NCI-H1092 (cell line): ENCODE measurements around the gene UPK3A.
A peak's percentile ranks its signal among the peaks of the same experiment; 100 is the strongest.
"Not testable (repeated sequence)": the region's sequence is repeated elsewhere in the genome, so short reads cannot be mapped to it uniquely, and the experiment has no call there.

Experiments used
- DNase-seq: peaks from one replicate; lab custom pipeline; 2025; lab: John Stamatoyannopoulos, UW

Gene UPK3A

DNA sequence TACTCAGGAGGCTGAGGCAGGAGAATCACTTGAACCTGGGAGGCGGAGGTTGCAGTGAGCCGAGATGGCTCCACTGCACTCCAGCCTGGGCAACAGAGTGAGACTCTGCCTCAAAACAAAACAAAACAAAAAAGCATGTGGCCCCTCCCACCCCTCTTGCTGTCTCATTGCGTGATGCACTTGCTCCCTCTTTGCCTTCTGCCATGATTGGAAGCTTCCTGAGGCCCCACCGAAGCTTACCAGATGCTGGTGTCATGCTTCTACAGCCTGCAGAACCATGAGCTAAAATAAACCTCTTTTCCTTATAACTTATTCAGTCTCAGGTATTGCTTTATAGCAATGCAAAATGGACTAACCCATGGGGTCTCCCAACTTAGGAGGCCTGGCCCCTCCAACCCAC lies 26.8 kb upstream of the UPK3A start:
- not testable (repeated sequence) for DNase-seq

DNA sequence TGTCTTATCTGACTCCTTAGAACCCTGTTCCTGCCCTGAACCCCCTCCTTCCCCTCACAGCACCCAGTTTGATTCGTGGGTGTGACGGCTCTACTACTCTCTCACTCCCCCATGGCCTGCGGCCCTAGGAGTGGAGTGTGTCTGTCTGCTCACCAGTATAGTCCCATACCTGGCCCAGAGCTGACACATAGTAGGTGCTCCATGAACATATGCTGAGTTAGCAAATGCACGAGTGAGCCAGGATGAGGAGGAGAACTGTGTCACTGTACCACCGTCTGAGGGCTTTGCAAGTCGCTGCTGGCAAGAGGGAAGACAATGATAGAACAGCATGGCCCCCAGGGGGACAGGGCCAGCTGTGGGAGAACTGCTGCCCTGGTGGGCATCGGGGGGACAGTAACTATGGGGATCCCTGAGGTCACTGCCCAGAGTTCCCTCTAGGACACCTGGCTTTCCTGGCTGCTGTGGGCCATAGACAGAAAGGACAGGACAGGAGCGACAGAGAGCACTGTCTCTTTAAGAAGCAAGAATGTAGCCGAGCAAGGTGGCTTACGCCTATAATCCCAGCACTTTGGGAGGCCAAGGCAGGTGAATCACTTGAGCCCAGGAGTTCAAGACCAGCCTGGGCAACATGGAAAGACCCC lies 24.9 kb upstream of the UPK3A start:
- DNase-seq: no peak

- not testable (repeated sequence) for DNase-seq
These were observed 24.4 kb upstream of the UPK3A start for GRCh38 chr22:45260395-45260759.

- DNase-seq: no peak
These were observed 23.2 kb upstream of the UPK3A start for GRCh38 chr22:45261407-45262088.

GRCh38 chr22:45262195-45262930 lies 22.4 kb upstream of the UPK3A start:
- no peak for DNase-seq

GRCh38 chr22:45262931-45263462 lies 21.8 kb upstream of the UPK3A start:
- no peak for DNase-seq

GRCh38 chr22:45263463-45264269 lies 21.1 kb upstream of the UPK3A start:
- DNase-seq: no peak

GRCh38 chr22:45265535-45265934 lies 19.2 kb upstream of the UPK3A start:
- DNase-seq: no peak

DNA sequence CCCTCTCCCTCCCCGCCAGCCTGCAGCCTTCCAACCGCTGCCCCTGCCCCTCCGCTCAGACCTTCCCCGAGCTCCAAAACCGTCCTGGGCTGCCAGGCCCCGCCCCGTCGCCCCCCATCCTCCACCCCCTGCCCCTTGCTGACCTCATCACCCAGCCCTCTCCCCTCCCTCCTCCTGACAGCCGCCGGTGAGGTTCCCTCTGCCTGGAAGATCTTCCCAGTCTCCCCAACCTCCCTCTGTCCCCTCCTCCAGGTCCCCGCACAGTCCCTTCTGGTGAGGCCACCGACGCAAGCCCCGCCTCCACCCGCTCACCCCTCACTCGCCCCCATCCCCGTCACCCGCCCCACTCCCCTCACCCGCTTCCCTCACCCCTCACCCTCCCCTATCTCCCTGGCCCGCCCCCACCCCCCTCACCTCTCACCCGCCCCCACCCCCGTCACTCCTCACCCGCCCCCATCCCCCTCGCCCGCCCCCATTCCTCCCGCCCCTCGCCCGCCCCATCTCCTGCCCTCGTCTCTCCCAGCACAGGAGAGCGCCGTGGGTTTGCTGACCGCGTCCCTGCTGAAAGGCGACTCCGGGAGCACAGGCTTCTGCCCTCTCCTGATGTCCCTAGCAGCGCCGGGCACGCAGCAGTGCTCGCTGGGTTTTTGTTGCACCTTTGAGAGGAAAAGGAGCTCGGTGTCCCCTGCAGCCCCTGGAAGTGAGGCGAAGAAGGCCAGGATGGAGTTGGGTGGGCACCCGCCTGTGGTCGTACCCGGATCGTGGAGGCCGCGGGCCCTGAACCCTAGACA lies 16.4 kb upstream of the UPK3A start:
- DNase-seq: no peak

- peak; percentile 11 for DNase-seq
These were observed 15.5 kb upstream of the UPK3A start for GRCh38 chr22:45268958-45269844.

DNA sequence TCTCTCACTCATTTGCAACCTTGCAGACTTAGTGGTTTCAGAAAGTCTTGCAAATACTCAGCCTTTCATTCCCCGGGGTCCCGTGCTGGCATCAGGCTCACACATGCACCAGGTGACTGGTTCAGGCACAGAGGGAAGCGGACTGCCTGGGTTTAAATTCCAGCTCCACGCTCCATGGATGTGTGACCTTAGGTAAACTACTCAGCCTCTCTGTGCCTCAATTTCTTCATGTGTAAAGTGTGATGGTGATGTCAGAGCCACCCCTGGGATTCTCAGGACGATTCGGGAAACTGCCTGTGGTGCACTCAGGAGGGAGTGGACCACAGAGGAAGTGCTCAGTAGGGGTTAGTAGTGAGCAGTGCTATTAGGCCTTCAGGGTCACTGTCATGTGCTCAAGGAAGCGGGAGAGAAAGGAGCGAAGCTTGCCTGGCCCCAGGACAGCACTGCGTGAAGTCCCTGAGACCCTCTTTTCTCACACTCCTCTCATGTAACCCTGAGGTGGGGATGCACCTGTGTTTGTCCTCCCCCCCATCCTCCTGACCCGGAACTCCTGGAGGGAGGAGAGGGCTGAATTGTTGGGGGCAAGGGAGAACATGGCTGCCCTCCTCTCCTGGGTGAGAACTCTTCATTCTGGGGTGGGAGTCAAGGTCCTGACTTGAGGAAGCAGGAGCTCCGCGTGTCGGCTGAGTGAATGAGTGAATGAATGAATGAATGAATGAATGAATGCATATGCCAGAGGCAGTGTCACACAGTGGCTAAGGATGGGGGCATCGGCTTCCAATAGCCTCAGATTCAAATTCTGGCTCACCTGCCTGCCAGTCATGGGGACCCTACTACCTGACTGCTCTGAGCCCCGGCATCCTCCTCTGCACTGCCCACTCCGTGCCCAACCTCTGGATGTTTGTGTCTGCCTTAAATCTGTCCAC lies 14.4 kb upstream of the UPK3A start:
- no peak for DNase-seq

- DNase-seq: no peak
These were observed 13.0 kb upstream of the UPK3A start for GRCh38 chr22:45271667-45272201.

- no peak for DNase-seq
These were observed 12.3 kb upstream of the UPK3A start for GRCh38 chr22:45272498-45272897.

DNA sequence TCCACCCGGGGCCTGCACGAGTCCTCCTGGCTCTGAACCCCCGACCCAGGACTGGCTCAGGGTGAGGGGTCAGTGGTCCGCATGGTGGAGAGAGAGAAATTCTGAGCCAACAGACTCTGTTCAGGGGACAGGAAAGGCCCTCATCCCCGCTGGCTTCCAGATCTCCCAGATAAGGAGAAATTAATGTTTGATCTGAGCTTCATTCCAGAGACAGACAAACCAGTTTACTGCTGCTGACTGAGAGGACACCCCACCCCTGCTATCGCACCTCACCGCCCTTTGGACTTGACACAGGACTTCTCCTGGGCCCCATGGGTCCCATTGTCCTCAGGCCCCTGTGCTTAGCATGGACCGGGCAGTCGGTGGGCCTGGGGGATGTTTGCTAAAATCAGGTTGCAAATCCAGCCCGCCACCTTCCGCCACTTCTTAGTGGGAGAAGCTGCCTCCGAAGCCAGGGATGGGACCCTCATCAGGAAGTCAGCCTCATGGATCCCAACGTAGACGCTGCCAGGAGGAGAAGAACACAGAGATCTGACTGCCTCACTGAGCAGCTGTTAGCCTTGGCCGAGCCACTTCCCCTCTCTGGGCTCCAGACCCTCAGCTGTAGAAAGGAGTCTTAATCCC lies 11.2 kb upstream of the UPK3A start:
- no peak for DNase-seq

GRCh38 chr22:45276507-45277105 lies 8.1 kb upstream of the UPK3A start:
- DNase-seq: no peak

DNA sequence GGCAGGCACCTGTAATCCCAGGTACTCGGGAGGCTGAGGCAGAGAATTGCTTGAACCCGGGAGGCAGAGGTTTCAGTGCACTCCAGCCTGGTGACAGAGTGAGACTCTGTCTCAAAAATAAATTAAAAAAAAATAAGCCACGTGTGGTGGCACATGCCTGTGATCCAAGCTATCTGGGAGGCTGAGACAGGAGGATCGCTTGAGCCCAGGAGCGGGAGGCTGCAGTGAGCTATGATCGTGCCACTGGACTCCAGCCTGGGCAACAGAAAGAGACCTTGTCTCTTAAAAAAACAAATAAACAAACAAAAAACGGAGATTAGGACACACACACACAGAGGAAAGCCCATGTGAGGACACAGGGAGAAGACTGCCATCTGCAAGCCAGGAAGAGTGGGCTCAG lies 7.0 kb upstream of the UPK3A start:
- not testable (repeated sequence) for DNase-seq

DNA sequence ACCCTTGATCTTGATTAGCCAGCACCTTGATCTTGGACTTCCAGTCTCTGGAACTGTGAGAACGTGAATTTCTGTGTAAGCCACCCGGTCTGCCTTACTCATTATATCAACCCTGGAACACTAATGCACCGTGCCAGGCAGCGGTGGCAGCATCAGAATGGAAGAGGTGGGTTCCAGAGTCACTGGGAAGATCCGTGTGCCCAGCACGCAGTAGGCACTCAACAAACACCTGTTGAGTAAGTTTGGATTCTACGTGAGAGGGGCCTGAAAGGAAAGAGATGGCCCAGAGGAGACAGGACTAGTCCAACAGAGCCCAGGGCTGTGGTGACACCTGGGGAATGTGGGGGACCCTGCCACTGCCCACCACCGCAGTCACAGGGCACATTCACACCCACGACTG lies 6.6 kb upstream of the UPK3A start:
- DNase-seq: no peak

DNA sequence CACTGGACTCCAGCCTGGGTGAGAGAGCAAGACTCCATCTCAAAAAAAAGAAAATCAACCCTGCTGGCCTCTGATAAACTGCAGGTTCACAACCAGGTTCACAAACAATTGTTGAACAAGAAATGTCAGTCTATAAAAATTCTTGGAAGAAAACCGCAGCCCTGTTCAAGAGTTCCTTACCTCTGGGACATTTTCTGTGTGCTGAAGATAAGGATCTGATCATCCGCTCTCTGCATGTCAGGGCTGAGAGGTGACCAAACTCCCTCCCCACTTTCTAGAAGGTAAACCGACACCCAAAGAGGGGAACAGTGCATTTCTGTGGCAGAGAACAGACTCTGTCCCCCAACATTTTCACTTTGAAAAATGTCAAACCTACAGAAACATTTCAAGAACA lies 4.2 kb upstream of the UPK3A start:
- no peak for DNase-seq
